OCI-LY1 (cell line): Measurements from ENCODE around the gene IGLL5.

Source experiments
- H2AFZ ChIP-seq: fragments of 200-600 bp; sonication (generic), shearing (Covaris generic); 2 replicates; pipeline ENCODE4 v1.6.0; 2014; ENCODE audit warnings: antibody characterized with exemption, mild to moderate bottlenecking, low read length
- H3F3A ChIP-seq: fragments of 200-600 bp; sonication (generic), shearing (Covaris generic); 2 replicates; pipeline ENCODE4 v1.6.0; 2014; ENCODE audit warnings: mild to moderate bottlenecking, antibody characterized with exemption, low read length, moderate library complexity; ENCODE audit not compliant: insufficient read depth
- H3K27ac ChIP-seq: fragments of 200-600 bp; sonication (generic); 2 replicates; pipeline ENCODE4 v1.5.1; 2014; ENCODE audit warnings: low read length, mixed run types, mild to moderate bottlenecking, low read depth; ENCODE audit not compliant: poor library complexity, severe bottlenecking
- H3K27me3 ChIP-seq: fragments of 200-600 bp; sonication (generic); 2 replicates; pipeline ENCODE4 v1.6.0; 2014; ENCODE audit warnings: antibody characterized with exemption, mild to moderate bottlenecking, low read length, moderate library complexity; ENCODE audit not compliant: insufficient read depth
- H3K36me3 ChIP-seq: fragments of 200-600 bp; sonication (generic); 2 replicates; pipeline ENCODE4 v1.6.1; 2014; ENCODE audit warnings: mild to moderate bottlenecking, antibody characterized with exemption, low read length, moderate library complexity, mixed read lengths; ENCODE audit not compliant: insufficient read depth
- H3K4me1 ChIP-seq: fragments of 200-600 bp; sonication (generic); 2 replicates; pipeline ENCODE4 v1.5.1; 2014; ENCODE audit warnings: mild to moderate bottlenecking, low read length, moderate library complexity; ENCODE audit not compliant: insufficient read depth, severe bottlenecking
- H3K4me2 ChIP-seq: fragments of 200-600 bp; sonication (generic), shearing (Covaris generic); 2 replicates; pipeline ENCODE4 v1.6.1; 2014; ENCODE audit warnings: low read length
- H3K4me3 ChIP-seq: fragments of 200-600 bp; sonication (generic); 2 replicates; pipeline ENCODE4 v1.5.1; 2014; ENCODE audit warnings: low read length, low read depth, mild to moderate bottlenecking, mixed read lengths; ENCODE audit not compliant: poor library complexity, severe bottlenecking
- H3K79me2 ChIP-seq: fragments of 200-600 bp; shearing (Covaris generic); 2 replicates; pipeline ENCODE4 v1.6.1; 2016; ENCODE audit warnings: mixed run types, low read length, mixed read lengths; ENCODE audit not compliant: insufficient read depth
- H3K9ac ChIP-seq: fragments of 200-600 bp; sonication (generic), shearing (Covaris generic); 2 replicates; pipeline ENCODE4 v1.6.1; 2014; ENCODE audit warnings: mild to moderate bottlenecking, low read length, mixed read lengths
- H3K9me2 ChIP-seq: fragments of 200-600 bp; sonication (generic), shearing (Covaris generic); 2 replicates; pipeline ENCODE4 v1.6.1; 2014; ENCODE audit warnings: low read depth, mild to moderate bottlenecking, low read length, mixed read lengths
- H3K9me3 ChIP-seq: fragments of 200-600 bp; shearing (Covaris generic); 2 replicates; pipeline ENCODE4 v1.6.1; 2014; ENCODE audit warnings: low read length, mixed read lengths
- H4K20me1 ChIP-seq: fragments of 200-600 bp; sonication (generic), shearing (Covaris generic); 2 replicates; pipeline ENCODE4 v1.6.0; 2016; ENCODE audit warnings: mild to moderate bottlenecking, low read length; ENCODE audit not compliant: insufficient read depth
- EZH2 ChIP-seq: fragments of 200-600 bp; sonication (generic), shearing (Covaris generic); IDR thresholded peaks from 2 replicates; pipeline ENCODE4 v1.8.0; 2017; ENCODE audit warnings: borderline replicate concordance, mixed run types, mild to moderate bottlenecking, antibody characterized with exemption, low read length, moderate library complexity, mixed read lengths
- TF ChIP-seq, protein P1 (sequence below): fragments of 200-600 bp; sonication (generic), shearing (Covaris generic); IDR thresholded peaks from 2 replicates; pipeline ENCODE4 v1.5.1; 2017; ENCODE audit warnings: mild to moderate bottlenecking, antibody characterized with exemption, low read length, moderate library complexity, mixed read lengths

The IGLL5 gene

DNA sequence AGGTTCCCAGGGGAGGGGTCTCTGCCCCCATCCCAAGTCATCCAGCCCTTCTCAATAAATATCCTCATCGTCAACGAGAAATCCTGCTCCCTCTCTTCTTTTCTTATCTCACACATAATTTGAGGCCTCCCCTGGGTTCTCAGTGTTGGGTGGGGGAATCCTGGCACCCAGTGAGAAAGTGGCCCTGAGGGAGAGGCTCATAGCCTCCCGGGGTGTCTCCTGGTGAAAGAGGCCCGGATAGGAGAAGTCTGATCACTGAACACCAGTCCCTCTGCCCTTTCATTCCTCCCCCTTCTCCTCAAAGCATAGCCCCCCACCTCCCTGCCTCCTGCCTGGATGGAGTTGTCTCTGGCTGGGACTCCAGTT lies 35.3 kb downstream of the IGLL5 start:
- Histone ChIP-seq H3K9me2 (no peaks in the 10 kb centered on the region), H3K4me3 (peak overlapping the region; percentile 61), H4K20me1 (no peaks in the 10 kb centered on the region), H3F3A (peaks cover 12% of the 10 kb centered on the region; the same call in 1 of the 2 replicates), H3K4me2 (peak overlapping the region; percentile 75), H3K36me3 (peaks cover 15% of the 10 kb centered on the region; the same call in 1 of the 2 replicates), H3K27me3 (no peaks in the 10 kb centered on the region), H3K9ac (peak overlapping the region; percentile 97), H3K9me3 (no peaks in the 10 kb centered on the region), H3K4me1 (peaks cover 99% of the 10 kb centered on the region), H2AFZ (no peak overlapping the region), H3K27ac (peak overlapping the region; percentile 99), H3K79me2 (peaks cover 4% of the 10 kb centered on the region; the same call in 1 of the 2 replicates)
- TF ChIP-seq, protein P1, sequence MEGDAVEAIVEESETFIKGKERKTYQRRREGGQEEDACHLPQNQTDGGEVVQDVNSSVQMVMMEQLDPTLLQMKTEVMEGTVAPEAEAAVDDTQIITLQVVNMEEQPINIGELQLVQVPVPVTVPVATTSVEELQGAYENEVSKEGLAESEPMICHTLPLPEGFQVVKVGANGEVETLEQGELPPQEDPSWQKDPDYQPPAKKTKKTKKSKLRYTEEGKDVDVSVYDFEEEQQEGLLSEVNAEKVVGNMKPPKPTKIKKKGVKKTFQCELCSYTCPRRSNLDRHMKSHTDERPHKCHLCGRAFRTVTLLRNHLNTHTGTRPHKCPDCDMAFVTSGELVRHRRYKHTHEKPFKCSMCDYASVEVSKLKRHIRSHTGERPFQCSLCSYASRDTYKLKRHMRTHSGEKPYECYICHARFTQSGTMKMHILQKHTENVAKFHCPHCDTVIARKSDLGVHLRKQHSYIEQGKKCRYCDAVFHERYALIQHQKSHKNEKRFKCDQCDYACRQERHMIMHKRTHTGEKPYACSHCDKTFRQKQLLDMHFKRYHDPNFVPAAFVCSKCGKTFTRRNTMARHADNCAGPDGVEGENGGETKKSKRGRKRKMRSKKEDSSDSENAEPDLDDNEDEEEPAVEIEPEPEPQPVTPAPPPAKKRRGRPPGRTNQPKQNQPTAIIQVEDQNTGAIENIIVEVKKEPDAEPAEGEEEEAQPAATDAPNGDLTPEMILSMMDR, result no peak
- TF ChIP-seq EZH2, result no peak

GRCh38 chr22:22923379-22923778 lies 35.8 kb downstream of the IGLL5 start:
- peak overlapping the region; percentile 99 for H3K27ac ChIP-seq
- H3K9me2 ChIP-seq, result no peaks in the 10 kb centered on the region
- H3K4me2 ChIP-seq, result peak overlapping the region; percentile 75; the same call in 1 of the 2 replicates
- H4K20me1 ChIP-seq, result no peaks in the 10 kb centered on the region
- H3K36me3 ChIP-seq, result peaks cover 15% of the 10 kb centered on the region; the same call in 1 of the 2 replicates
- no peaks in the 10 kb centered on the region for H3K9me3 ChIP-seq
- no peak overlapping the region for H2AFZ ChIP-seq
- H3K9ac ChIP-seq, result peak overlapping the region; percentile 97
- peaks cover 12% of the 10 kb centered on the region; the same call in 1 of the 2 replicates for H3F3A ChIP-seq
- peaks cover 99% of the 10 kb centered on the region for H3K4me1 ChIP-seq
- peaks cover 4% of the 10 kb centered on the region; the same call in 1 of the 2 replicates for H3K79me2 ChIP-seq
- no peak overlapping the region for H3K4me3 ChIP-seq
- no peaks in the 10 kb centered on the region for H3K27me3 ChIP-seq
- TF ChIP-seq EZH2, result no peak
- TF ChIP-seq, protein P1, result no peak

- Histone ChIP-seq H3K4me3 (no peak overlapping the region), H2AFZ (no peak overlapping the region), H3K9me3 (no peaks in the 10 kb centered on the region), H3K4me2 (peak overlapping the region; percentile 75; the same call in 1 of the 2 replicates), H3K9ac (peak overlapping the region; percentile 97), H3F3A (peaks cover 12% of the 10 kb centered on the region; the same call in 1 of the 2 replicates), H3K36me3 (peaks cover 11% of the 10 kb centered on the region; the same call in 1 of the 2 replicates), H4K20me1 (no peaks in the 10 kb centered on the region), H3K79me2 (peaks cover under 1% of the 10 kb centered on the region; the same call in 1 of the 2 replicates), H3K27ac (peak overlapping the region; percentile 99), H3K4me1 (peaks cover 99% of the 10 kb centered on the region), H3K9me2 (no peaks in the 10 kb centered on the region), H3K27me3 (no peaks in the 10 kb centered on the region)
- TF ChIP-seq, protein P1, result no peak
- no peak for TF ChIP-seq EZH2
Observed at GRCh38 chr22:22923930-22924329, 36.3 kb downstream of the IGLL5 start.
